K562 (cell line): ENCODE data around the gene DCAKD. TPM values are rescaled to one million over a fixed set of nuclear protein-coding genes. Genes with fewer than 3 reads are reported as not detected.

Source experiments
- ATAC-seq: fragments of 200-7000 bp; cut with Tn5 transposase; 3 replicates; pipeline ENCODE4 v1.9.1; 2020; ENCODE audit warnings: moderate library complexity
- BruUV-seq: library from RNA; stranded (reverse); fragments of 400-500 nt; replicated peaks from 2 replicates; lab custom pipeline; 2021; lab: Mats Ljungman, UMichigan
- CTCF ChIA-PET: fragments of 300-600 bp; formaldehyde crosslinking; extraction: SDS; loops from one replicate; lab custom pipeline; 2021; ENCODE audit warnings: low intra/inter-chr PET ratio; lab: Yijun Ruan, JAX
- POLR2A ChIA-PET: fragments of 300-600, 350-650 bp; sonication (Branson Sonifier 250); formaldehyde crosslinking; extraction: SDS; loops from one replicate; lab custom pipeline; 2021; ENCODE audit warnings: antibody characterized with exemption, inconsistent platforms; lab: Yijun Ruan, JAX
- DNase-seq, 4 experiments: peaks; one replicate each; pipeline versions ENCODE4 v3.0.0 to v3.0.0-alpha.2; 2011 to 2018; ENCODE audit warnings: low spot score in 3 of 4, mixed read lengths in 3 of 4; ENCODE audit errors: extremely low read depth in 1 of 4
- FAIRE-seq: peaks from 2 replicates; lab custom pipeline; 2011; peaks lifted over from hg19 to GRCh38; lab: Jason Lieb, UNC
- H2AFZ ChIP-seq: 2 replicates; pipeline ENCODE4 v1.6.0; 2011; ENCODE audit warnings: low read depth, low read length, control low read depth, inconsistent platforms
- H3K27ac ChIP-seq: fragments of 200-600 bp; 3 replicates; pipeline ENCODE4 v1.8.0; 2011; ENCODE audit warnings: low read depth, mild to moderate bottlenecking, control low read depth, inconsistent platforms, low read length, moderate library complexity, mixed read lengths; ENCODE audit errors: extremely low read depth
- H3K27me3 ChIP-seq, 2 experiments: fragments of 300-600 bp in 1 of 2; 2 replicates in 1 of 2; 3 replicates in 1 of 2; pipeline versions ENCODE4 v1.6.0 to v1.8.0; 2011; ENCODE audit warnings: inconsistent platforms in 2 of 2, low read length in 2 of 2, mild to moderate bottlenecking in 1 of 2, mixed read lengths in 1 of 2, moderate library complexity in 1 of 2; ENCODE audit not compliant: control insufficient read depth in 2 of 2, insufficient read depth in 2 of 2
- H3K36me3 ChIP-seq: fragments of 300-600 bp; 3 replicates; pipeline ENCODE4 v1.8.0; 2011; ENCODE audit warnings: mild to moderate bottlenecking, low read length, inconsistent platforms; ENCODE audit not compliant: control insufficient read depth, insufficient read depth
- H3K4me1 ChIP-seq, 2 experiments: fragments of 200-600 bp in 1 of 2; replicated peaks in 1 of 2; 2 replicates in 1 of 2; 3 replicates in 1 of 2; pipeline versions ENCODE4 v1.5.1 to v1.8.0; 2011; ENCODE audit warnings: inconsistent platforms in 2 of 2, low read length in 2 of 2, mild to moderate bottlenecking in 1 of 2, mixed read lengths in 1 of 2, moderate library complexity in 1 of 2; ENCODE audit not compliant: control insufficient read depth in 2 of 2, insufficient read depth in 2 of 2
- H3K4me2 ChIP-seq: 2 replicates; pipeline ENCODE4 v1.6.1; 2011; ENCODE audit warnings: low read length, control low read depth, inconsistent platforms, mixed read lengths; ENCODE audit not compliant: insufficient read depth
- H3K4me3 ChIP-seq: fragments of 200-600 bp; sonication (generic), shearing (Covaris generic); 2 replicates; pipeline ENCODE4 v1.5.1; 2016; ENCODE audit warnings: control low read depth, inconsistent platforms
- H3K79me2 ChIP-seq: fragments of 200-600 bp; 3 replicates; pipeline ENCODE4 v1.8.0; 2011; ENCODE audit warnings: low read length, inconsistent platforms; ENCODE audit not compliant: control insufficient read depth, insufficient read depth
- H3K9ac ChIP-seq, 2 experiments: 2 replicates each; pipeline versions ENCODE4 v1.6.0 to v1.6.1; 2011; ENCODE audit warnings: low read depth in 2 of 2, low read length in 2 of 2, control low read depth in 1 of 2, inconsistent platforms in 1 of 2, mild to moderate bottlenecking in 1 of 2, mixed read lengths in 1 of 2; ENCODE audit not compliant: insufficient read depth in 1 of 2
- H3K9me1 ChIP-seq: one replicate; pipeline ENCODE4 v1.6.0; 2011; ENCODE audit warnings: inconsistent platforms, mild to moderate bottlenecking, low read length, moderate library complexity; ENCODE audit not compliant: control insufficient read depth, insufficient read depth
- H3K9me3 ChIP-seq: replicated peaks from 2 replicates; pipeline ENCODE4 v1.5.1; 2011; ENCODE audit warnings: low read depth, low read length, inconsistent platforms; ENCODE audit not compliant: control insufficient read depth, insufficient read depth
- H4K20me1 ChIP-seq: replicated peaks from 2 replicates; pipeline ENCODE4 v1.6.1; 2011; ENCODE audit warnings: low read length, inconsistent platforms, mixed read lengths; ENCODE audit not compliant: control insufficient read depth, insufficient read depth
- CEBPG ChIP-seq, 3 experiments: fragments of 200-800 bp in 1 of 3; sonication (Bioruptor generic) in 1 of 3; sonication (generic) in 1 of 3; formaldehyde crosslinking in 1 of 3; IDR thresholded peaks in 2 of 3; conservative IDR thresholded peaks in 1 of 3; 2 replicates each; pipeline versions ENCODE4 v1.6.1 to v1.8.0; 2016 to 2022; ENCODE audit warnings: missing compliant biosample characterization in 2 of 3, missing genetic modification characterization in 2 of 3, mild to moderate bottlenecking in 1 of 3, missing genetic modification reagents in 1 of 3
- FOXJ2 ChIP-seq: fragments of 200-800 bp; sonication (Bioruptor generic); IDR thresholded peaks from 2 replicates; pipeline ENCODE4 v1.6.1; 2016; ENCODE audit warnings: missing genetic modification characterization, missing compliant biosample characterization
- MLLT1 ChIP-seq, 2 experiments: fragments of 450-650 bp; IDR thresholded peaks; 2 replicates each; pipeline ENCODE4 v1.6.1; 2016
- NCOA4 ChIP-seq: fragments of 450-650 bp; IDR thresholded peaks from 2 replicates; pipeline ENCODE4 v1.6.1; 2018; ENCODE audit warnings: mild to moderate bottlenecking; ENCODE audit not compliant: partially characterized antibody
- RHOXF2B ChIP-seq: fragments of 250-450 bp; sonication (Bioruptor Pico); conservative IDR thresholded peaks from 2 replicates; pipeline ENCODE4 v1.5.1; 2021
- SIX5 ChIP-seq, 2 experiments: IDR thresholded peaks; 2 replicates each; pipeline ENCODE4 v1.6.1; 2011; ENCODE audit warnings: low read length in 2 of 2, borderline replicate concordance in 1 of 2, low read depth in 1 of 2, mild to moderate bottlenecking in 1 of 2, moderate library complexity in 1 of 2; ENCODE audit not compliant: insufficient read depth in 1 of 2
- SRSF9 ChIP-seq: fragments of 200-400 bp; formaldehyde crosslinking; IDR thresholded peaks from 2 replicates; pipeline ENCODE4 v1.6.1; 2017; ENCODE audit warnings: low read depth, low read length, borderline replicate concordance
- TFE3 ChIP-seq: fragments of 450-650 bp; formaldehyde crosslinking; IDR thresholded peaks from 2 replicates; pipeline ENCODE4 v1.4.0; 2020; ENCODE audit warnings: mild to moderate bottlenecking, mixed read lengths
- TSHZ1 ChIP-seq: fragments of 250-450 bp; sonication (Bioruptor Pico); IDR thresholded peaks from 2 replicates; pipeline ENCODE4 v1.4.0; 2020; ENCODE audit warnings: mild to moderate bottlenecking, moderate library complexity
- ZBTB7A ChIP-seq: IDR thresholded peaks from 2 replicates; pipeline ENCODE4 v1.6.1; 2011; ENCODE audit warnings: low read depth, mild to moderate bottlenecking, low read length, moderate library complexity, borderline replicate concordance; ENCODE audit not compliant: control insufficient read depth
- ZFPM2 ChIP-seq: fragments of 250-450 bp; sonication (Bioruptor Pico); IDR thresholded peaks from 2 replicates; pipeline ENCODE4 v1.5.1; 2022; ENCODE audit warnings: mild to moderate bottlenecking
- WGBS: fragments of 100-300 bp; shearing (Covaris generic); methylation state at CpG from one replicate; pipeline ENCODE4 v1.1.6; 2016; ENCODE audit warnings: low coverage, mixed read lengths; ENCODE audit not compliant: insufficient coverage; ENCODE audit errors: missing lambda C conversion rate; 5-methylcytosine and 5-hydroxymethylcytosine counted together
- in situ Hi-C: fragments of 300-500 bp; cut with MboI; formaldehyde crosslinking; loops from 4 replicates; pipeline ENCODE4 v1.15.0; 2018; ENCODE audit warnings: inconsistent platforms, mixed read lengths
- intact Hi-C: fragments of 100-400 bp; cut with micrococcal nuclease; formaldehyde crosslinking; loops from 2 replicates; pipeline ENCODE4 v1.14.2; 2022
- polyA plus RNA-seq, 8 experiments: library from polyadenylated mRNA; depleted of rRNA in 4 of 8; stranded (reverse) in 5 of 8; unstranded in 3 of 8; fragments of >200 nt; fragmentation: Nextera tagmentation in 2 of 8; fragmentation: Illumina TruSeq in 1 of 8; extraction: Ambion mirVana in 2 of 8; extraction: Trizol in 1 of 8; gene quantifications; 2 replicates each; pipeline versions ENCODE4 v1.2.1 to v1.2.3, GENCODE V29; 2011 to 2014; ENCODE audit warnings: inconsistent platforms in 1 of 8, missing spikeins in 1 of 8
- total RNA-seq, 7 experiments: library from RNA; depleted of rRNA in 6 of 7; stranded (reverse); fragments of >200 nt in 6 of 7; fragmentation: Illumina TruSeq in 2 of 7; extraction: Trizol in 2 of 7; gene quantifications; 2 replicates each; pipeline versions ENCODE4 v1.2.1 to v1.2.3, GENCODE V29; 2011 to 2021; ENCODE audit warnings: low replicate concordance in 1 of 7

Gene DCAKD
- total and polyA plus RNA-seq, 9 of the 15 experiments (the other 6 are each of a cell fraction or from before 2014, with no cell fraction given), result 7.9 to 35.5 (median 21.4) TPM

GRCh38 chr17:45087978-45088377 lies 36.5 kb upstream of the DCAKD start (continued):
- TF ChIP-seq TSHZ1 (CRISPR knock-in tag), result no peak
- TF ChIP-seq SRSF9, result no peak
- no peak for TF ChIP-seq FOXJ2 (tag)
- no peak for TF ChIP-seq NCOA4

DNA sequence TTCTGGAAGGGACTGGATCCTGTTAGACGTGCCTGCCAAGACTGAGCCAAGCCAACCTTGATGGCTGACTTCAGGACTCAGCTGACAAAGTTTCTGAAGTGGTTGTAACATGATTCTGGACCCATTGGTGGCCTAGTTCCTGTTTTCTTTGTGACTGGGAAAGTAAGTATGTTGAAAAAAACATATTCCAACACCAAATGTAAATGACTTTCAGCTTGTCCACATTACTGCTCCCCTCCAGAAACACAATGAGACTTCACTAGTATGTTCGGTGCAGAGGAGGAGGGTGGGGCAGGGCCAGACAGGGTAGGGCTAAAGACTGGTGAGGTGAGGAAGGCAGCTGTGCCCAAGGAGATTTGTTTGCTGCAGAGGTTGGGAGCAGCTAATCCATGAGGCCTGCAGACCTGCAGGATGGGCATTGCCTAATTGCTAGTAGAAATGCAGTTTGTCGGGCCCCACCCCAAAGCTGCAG lies 36.1 kb upstream of the DCAKD start:
- no peak overlapping the region for H3K9ac ChIP-seq
- no peak overlapping the region for H3K4me3 ChIP-seq
- no TSS peak for BruUV-seq
- H3K79me2 ChIP-seq, result no peaks in the 10 kb centered on the region
- no peak for ATAC-seq
- H3K36me3 ChIP-seq, result peaks cover 90% of the 10 kb centered on the region
- WGBS, result 90% methylated on average over 3 of the region's 3 CpGs
- CTCF ChIA-PET, result no interaction called here
- TF ChIP-seq RHOXF2B (CRISPR knock-in tag), result no peak
- no peak for TF ChIP-seq CEBPG (CRISPR knock-in tag; IDR thresholded peaks at IDR 0.05)
- no peak for TF ChIP-seq CEBPG (tag; conservative IDR thresholded peaks at IDR 0.05 in 1 of 2, IDR thresholded peaks at IDR 0.05 in 1 of 2)
- TF ChIP-seq ZFPM2, result no peak
- no peak for TF ChIP-seq ZBTB7A
- no peak for TF ChIP-seq SIX5 (IDR thresholded peaks at IDR 0.05; ENCODE audit: borderline replicate concordance in 1 of 2, insufficient read depth in 1 of 2, low read depth in 1 of 2, low read length in 2 of 2)
- no peak for TF ChIP-seq MLLT1 (IDR thresholded peaks at IDR 0.05)
- no peak for TF ChIP-seq TFE3 (CRISPR knock-in tag)
- intact Hi-C loops, result no loop called here
- no peaks in the 10 kb centered on the region for H3K4me1 ChIP-seq
- H3K27me3 ChIP-seq, result no peaks in the 10 kb centered on the region
- DNase-seq, result no peak
- in situ Hi-C loops, result no loop called here
- no peaks in the 10 kb centered on the region; the same call in 1 of the 2 replicates for H4K20me1 ChIP-seq
- H3K9me3 ChIP-seq, result no peaks in the 10 kb centered on the region
- no peak for FAIRE-seq
- no peak overlapping the region for H3K27ac ChIP-seq
- H3K9me1 ChIP-seq, result no peaks in the 10 kb centered on the region
- H3K4me2 ChIP-seq, result no peak overlapping the region
- POLR2A ChIA-PET, result interaction anchor here (0.6 to 1.9 kb wide), 3 partner anchors 12 to 62 kb away, joined by 3 to 11 read pairs (median 8); no protein-coding TSS in a partner anchor
- no peak overlapping the region for H2AFZ ChIP-seq
